ENCODE measurements around the gene IRF2BPL.
A peak's percentile ranks its signal among the peaks of the same experiment; 100 is the strongest.

Gene IRF2BPL

GRCh38 chr14:77028384-77029231 is at the start of gene IRF2BPL:
IRF2BPL (minus strand) TSS chr14:77028708; CDS start chr14:77027792, 916 bp downstream.
- peak; percentile 98 for DNase-seq

- DNase-seq, result no peak
These were observed 48.5 kb upstream of the IRF2BPL start for GRCh38 chr14:77077040-77077439.

- no peak for DNase-seq
These were observed 47.7 kb upstream of the IRF2BPL start for GRCh38 chr14:77076113-77076631.

GRCh38 chr14:77074969-77075368 is 46.5 kb upstream of the IRF2BPL start:
- DNase-seq, result no peak

- peak; percentile 37 for DNase-seq
These were observed 43.5 kb upstream of the IRF2BPL start for GRCh38 chr14:77071938-77072388.

GRCh38 chr14:77069551-77069950 is 41.0 kb upstream of the IRF2BPL start:
- DNase-seq, result no peak

GRCh38 chr14:77068517-77069200 is 40.2 kb upstream of the IRF2BPL start:
- no peak for DNase-seq

GRCh38 chr14:77067632-77068516 is 39.4 kb upstream of the IRF2BPL start:
- peak; percentile 78 for DNase-seq

- DNase-seq, result no peak
These were observed 38.2 kb upstream of the IRF2BPL start for GRCh38 chr14:77066578-77067172.

GRCh38 chr14:77065851-77066577 is 37.5 kb upstream of the IRF2BPL start:
- DNase-seq, result no peak

- no peak for DNase-seq
These were observed 36.1 kb upstream of the IRF2BPL start for GRCh38 chr14:77064521-77065178.

GRCh38 chr14:77063571-77064171 is 35.2 kb upstream of the IRF2BPL start:
- no peak for DNase-seq

- DNase-seq, result no peak
These were observed 33.8 kb upstream of the IRF2BPL start for GRCh38 chr14:77062261-77062660.

- no peak for DNase-seq
These were observed 33.2 kb upstream of the IRF2BPL start for GRCh38 chr14:77061630-77062257.

- no peak for DNase-seq
These were observed 30.9 kb upstream of the IRF2BPL start for GRCh38 chr14:77059276-77059915.

- no peak for DNase-seq
These were observed 30.3 kb upstream of the IRF2BPL start for GRCh38 chr14:77058785-77059184.

GRCh38 chr14:77058117-77058516 is 29.6 kb upstream of the IRF2BPL start:
- no peak for DNase-seq

- no peak for DNase-seq
These were observed 27.5 kb upstream of the IRF2BPL start for GRCh38 chr14:77055981-77056380.

- DNase-seq, result no peak
These were observed 26.8 kb upstream of the IRF2BPL start for GRCh38 chr14:77055306-77055705.
